ENCODE data around the gene GOT2.
"Not testable (repeated sequence)": the region's sequence is repeated elsewhere in the genome, so short reads cannot be mapped to it uniquely, and the experiment has no call there.

Gene GOT2

DNA sequence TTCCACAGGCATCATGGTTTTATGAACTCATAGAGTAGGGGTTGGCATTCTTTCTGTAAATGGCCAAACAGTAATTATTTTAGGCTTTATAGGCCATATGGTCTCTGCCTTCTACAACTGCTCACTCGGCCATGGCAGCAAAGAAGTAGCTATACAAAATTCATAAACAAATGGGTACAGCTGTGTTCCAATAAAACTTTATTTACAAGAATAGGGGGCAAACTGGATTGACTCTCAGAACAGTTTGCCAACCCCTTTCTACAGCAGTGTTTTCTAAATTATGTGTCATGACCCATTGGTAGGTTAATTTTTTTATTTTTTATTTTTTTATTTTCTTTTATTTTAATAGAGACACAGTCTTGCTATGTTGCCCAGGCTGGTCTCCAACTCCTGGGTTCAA is 20.4 kb downstream of the GOT2 start:
- TF ChIP-seq, protein P1, sequence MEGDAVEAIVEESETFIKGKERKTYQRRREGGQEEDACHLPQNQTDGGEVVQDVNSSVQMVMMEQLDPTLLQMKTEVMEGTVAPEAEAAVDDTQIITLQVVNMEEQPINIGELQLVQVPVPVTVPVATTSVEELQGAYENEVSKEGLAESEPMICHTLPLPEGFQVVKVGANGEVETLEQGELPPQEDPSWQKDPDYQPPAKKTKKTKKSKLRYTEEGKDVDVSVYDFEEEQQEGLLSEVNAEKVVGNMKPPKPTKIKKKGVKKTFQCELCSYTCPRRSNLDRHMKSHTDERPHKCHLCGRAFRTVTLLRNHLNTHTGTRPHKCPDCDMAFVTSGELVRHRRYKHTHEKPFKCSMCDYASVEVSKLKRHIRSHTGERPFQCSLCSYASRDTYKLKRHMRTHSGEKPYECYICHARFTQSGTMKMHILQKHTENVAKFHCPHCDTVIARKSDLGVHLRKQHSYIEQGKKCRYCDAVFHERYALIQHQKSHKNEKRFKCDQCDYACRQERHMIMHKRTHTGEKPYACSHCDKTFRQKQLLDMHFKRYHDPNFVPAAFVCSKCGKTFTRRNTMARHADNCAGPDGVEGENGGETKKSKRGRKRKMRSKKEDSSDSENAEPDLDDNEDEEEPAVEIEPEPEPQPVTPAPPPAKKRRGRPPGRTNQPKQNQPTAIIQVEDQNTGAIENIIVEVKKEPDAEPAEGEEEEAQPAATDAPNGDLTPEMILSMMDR (conservative IDR thresholded peaks at IDR 0.05): no peak
- no peak overlapping the region for H3K27ac ChIP-seq

DNA sequence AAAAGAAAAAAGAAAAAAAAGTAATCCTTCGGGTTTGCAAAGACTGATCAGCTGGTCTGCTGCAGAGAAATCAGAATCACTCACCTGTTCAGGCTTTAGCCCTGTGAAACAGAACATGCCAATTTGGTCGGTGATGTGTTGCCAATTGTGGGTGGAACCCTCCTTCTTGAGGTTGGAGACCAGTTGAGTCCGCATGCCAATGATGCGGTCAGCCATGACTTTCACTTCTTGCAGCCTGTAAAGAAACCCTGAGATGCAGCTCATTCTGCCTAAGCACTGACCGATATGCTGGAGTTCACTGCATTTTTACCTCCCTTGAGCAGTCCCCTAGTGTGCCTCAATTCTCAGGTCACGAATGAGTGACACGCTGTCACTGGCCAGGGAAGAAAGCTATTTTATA is 24.8 kb downstream of the GOT2 start:
- TF ChIP-seq, protein P1 (conservative IDR thresholded peaks at IDR 0.05): no peak
- no peak overlapping the region for H3K27ac ChIP-seq

DNA sequence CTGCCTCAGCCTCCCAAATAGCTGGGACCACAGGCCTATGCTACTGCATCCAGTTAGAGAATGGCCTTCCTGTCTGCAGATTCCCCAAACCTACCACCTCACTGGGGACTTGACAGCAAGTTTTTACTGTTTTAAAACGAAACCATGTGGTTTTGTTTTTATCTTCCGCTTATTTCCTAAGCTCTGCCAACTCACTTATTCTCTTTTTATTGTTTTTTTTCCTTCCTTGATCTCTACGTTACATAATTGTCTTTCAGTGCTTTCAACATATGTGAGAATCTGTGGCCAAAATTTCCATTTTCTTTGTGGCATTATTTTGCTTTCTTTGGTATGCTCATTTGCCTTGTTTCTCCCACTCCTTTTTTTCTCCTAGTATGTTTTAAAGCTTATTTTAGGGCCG is 35.0 kb downstream of the GOT2 start:
- TF ChIP-seq, protein P1 (conservative IDR thresholded peaks at IDR 0.05): no peak
- no peak overlapping the region for H3K27ac ChIP-seq

DNA sequence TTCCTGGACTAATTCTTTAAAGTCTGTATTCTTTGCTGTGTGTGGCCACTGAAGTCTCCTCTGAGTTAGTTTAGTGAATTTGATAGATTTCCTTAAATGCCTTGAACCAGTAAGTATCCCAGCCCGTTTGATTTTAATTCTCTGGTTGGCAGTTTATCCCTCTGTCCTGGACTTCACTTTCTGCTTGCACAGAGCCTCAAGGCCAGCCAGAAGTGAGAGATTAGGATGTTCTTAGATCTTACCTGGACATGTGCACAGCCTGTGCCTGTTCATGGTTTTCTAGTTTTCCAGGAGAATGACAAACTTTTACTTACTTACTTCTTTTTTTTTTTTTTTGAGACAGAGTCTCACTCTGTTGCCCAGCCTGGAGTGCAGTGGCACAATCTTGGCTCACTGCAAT is 38.7 kb downstream of the GOT2 start:
- TF ChIP-seq, protein P1 (conservative IDR thresholded peaks at IDR 0.05): no peak
- no peak overlapping the region for H3K27ac ChIP-seq

DNA sequence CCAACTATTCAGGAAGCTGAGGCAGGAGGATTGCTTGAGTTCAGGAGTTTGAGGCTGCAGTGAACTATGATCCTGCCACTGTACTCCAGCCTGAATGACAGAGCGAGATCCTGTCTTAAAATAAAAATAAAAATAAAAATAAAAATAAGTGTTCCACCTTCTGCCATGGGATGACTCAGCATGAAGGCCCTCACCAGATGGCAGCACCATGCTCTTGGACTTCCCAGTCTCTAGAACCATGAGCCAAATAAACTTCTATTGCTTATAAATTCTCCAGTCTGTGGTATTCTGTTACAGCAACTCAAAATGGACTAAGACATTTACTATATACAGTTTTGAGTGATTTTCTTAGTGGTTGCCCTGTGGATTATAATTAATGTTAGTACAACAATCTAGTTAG is 41.7 kb downstream of the GOT2 start:
- H3K27ac ChIP-seq: no peak overlapping the region
- TF ChIP-seq, protein P1 (conservative IDR thresholded peaks at IDR 0.05): no peak

DNA sequence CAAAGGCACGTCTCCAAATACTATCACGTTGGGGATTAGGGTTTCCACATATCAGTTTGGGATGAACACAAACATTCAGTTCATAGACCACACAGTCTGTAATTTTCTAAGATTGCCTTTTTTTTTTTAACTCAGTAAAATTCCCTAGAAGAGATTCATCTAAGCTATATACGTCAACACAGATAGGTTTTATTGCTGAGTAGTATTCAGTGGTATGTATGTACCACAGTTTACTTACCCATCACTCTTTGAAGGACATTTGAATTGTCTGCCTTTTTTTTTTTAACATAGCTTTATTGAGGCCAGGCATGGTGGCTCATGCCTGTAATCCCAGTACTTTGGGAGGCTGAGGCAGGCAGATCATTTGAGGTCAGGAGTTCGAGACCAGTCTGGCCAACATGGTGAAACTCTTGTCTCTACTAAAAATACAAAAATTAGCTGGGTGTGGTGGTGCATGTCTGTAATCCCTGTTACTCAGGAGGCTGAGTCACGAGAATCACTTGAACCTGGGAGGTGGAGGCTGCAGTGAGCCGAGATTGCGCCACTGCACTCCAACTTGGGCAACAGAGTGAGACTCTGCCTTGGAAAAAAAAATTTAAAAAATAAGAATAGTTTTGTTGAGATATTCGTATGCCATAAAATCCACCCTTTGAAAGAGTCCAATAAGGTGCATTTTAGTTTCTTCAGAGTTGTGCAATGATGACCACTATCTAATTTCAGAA is 47.0 kb downstream of the GOT2 start:
- H3K27ac ChIP-seq: not testable (repeated sequence)

DNA sequence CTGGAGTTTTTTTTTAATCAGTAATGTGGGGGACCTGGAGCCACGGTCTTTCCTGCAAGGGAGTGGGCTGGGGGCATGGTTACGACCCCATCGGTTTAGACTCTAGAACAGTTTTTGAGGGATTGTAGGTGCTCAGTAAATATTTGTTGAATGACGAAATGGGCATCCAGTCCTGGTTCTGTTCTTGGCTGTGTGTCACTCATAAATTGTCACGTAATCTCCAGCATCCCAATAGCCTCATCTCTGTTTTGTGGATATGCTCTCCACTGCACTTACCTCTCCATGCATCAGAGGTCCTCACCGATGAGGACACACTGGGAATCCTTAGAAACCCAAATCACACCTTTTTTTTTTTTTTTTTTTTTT is 49.0 kb downstream of the GOT2 start:
- TF ChIP-seq, protein P1 (conservative IDR thresholded peaks at IDR 0.05): no peak
- peak overlapping the region; percentile 59 for H3K27ac ChIP-seq

DNA sequence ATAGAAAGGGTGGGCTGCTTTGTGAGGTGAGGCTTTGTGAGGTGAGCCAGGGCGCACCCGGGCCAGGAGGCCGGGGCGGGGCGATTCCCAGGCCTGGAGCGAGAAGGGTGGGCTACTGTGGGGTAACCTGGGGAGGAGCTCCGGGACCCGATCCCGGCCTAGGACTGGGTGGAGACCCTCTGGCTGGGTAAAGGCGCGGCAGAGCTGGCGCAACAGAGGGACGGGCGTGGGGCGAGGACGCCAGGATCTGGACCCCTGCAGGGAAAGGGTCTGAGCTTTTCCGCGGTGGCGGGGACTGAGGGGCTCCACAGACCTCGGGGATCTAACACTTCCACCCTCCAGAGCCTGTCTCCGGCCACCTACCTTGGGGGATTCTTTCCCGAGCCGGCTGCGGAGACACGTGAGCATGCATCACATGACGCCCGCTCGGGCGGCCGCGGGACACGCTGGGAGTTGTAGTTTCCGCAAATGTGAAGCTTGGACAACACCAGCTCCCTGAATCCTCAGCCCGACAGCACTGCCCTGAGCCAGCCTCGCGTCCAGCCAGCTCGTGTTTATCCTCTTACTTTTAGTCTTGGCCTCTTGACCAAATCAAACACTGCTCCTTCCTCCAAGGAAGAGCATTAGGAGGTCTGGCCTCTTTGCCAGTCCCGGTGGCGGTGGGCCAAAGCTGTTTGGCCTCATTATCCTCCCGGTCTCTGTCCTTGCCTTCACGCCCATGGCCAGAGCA is 49.6 kb downstream of the GOT2 start, which contains the start of gene SLC38A7:
TSS of gene SLC38A7 (minus strand) at position 417 of the 730 bp plus-strand sequence. CDS start 4,644 bp downstream, outside the sequence.
- TF ChIP-seq, protein P1 (conservative IDR thresholded peaks at IDR 0.05): no peak
- H3K27ac ChIP-seq: peak within 1 kb of the TSS; percentile 59

Measured in VCaP (cell line).